GM19438 (cell line): ENCODE data around the gene ADCY9.
"Not testable (repeated sequence)": the region's sequence is repeated elsewhere in the genome, so short reads cannot be mapped to it uniquely, and the experiment has no call there.

Source experiments
- ATAC-seq: cut with Tn5 transposase; IDR thresholded peaks from one replicate; pipeline ENCODE4 v1.9.1; 2021; ENCODE audit warnings: low read depth; ENCODE audit not compliant: unreplicated experiment

Gene ADCY9

GRCh38 chr16:3959148-3959547, 157.1 kb downstream of the ADCY9 start:
- no peak for ATAC-seq

GRCh38 chr16:3957344-3957980, 158.8 kb downstream of the ADCY9 start:
- no peak for ATAC-seq

DNA sequence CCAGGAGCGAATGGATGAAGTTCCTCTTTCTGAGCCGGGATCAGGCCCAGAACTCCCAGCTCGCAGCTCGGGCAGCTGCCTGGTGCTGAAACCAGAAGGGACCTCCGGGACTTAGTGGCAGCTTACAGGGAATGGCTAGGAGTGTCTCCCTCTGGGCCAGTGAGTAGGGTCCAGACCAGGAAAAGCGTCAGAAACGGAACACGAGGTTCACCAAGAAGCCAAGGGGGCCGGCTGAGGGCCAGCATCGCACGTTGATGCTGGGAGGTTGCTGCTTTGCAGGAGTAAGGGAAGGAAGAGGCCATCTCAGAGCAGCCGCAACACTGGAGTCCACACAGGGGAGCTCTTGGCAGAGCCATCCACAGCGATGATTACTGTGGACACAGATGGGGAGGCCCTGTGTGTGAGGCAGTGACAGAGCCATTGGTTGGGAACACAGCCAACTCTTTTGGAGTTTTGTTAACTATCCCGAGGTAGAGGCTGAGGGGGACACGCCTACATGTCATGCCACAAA, 161.8 kb downstream of the ADCY9 start:
- ATAC-seq, result no peak

- no peak for ATAC-seq
These were observed 162.4 kb downstream of the ADCY9 start for GRCh38 chr16:3953728-3954410.

GRCh38 chr16:3952737-3953131, 163.5 kb downstream of the ADCY9 start:
- no peak for ATAC-seq

DNA sequence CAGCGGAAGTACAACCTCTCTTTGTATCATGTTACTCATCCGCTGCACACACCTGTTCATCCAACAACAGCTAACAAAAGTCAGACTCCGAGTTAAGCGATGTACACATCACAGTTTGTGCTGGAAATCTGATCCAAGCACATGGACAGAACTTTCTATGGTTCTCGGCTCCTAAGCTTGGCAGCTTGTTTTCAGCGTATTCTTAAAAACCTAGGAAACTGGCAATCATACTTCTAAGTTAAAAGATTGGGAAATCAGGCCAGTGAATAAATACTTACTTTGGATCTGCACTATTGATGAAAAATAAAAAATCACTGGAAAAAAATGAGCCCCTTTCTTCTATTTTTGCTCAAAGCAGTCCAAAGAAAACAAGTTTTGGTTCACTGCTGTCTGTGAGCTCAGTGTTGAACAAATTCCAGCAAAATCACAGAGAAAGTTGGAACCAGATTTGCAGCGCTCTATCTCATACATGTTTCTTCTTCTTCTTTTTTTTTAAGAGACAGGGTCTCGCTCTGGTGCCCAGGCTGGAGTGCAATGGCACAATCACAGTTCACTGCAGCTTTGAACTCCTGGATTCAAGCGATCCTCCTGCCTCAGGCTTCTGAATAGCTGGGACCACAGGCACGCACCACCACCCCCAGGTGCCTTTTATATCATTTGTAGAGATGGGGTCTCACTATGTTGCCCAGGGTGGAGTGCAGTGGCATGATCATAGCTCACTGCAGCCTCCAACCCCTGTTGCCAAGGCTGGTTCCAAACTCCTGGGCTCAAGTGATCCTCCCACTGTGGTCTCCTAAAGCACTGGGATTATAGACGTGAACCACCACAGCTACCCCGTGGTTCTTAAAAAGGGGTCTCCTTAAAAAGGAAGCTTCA, 164.1 kb downstream of the ADCY9 start:
- ATAC-seq, result no peak

DNA sequence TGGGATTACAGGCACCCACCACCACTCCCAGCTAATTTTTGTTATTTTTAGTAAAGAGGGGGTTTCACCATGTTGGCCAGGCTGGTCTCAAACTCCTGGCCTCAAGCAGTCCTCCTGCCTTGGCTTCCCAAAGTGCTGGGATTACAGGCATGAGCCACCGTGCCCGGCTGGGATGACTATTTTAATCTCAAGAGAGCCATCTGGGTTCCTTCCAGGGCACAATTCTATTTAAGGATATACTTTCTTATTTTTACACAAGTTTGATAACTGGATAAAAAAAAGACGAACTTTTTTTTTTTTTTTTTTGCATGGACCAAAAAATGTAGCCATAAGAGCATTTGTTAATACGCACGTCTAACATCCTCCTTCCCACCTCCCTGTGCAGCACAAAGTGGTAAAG, 164.9 kb downstream of the ADCY9 start:
- ATAC-seq, result not testable (repeated sequence)

DNA sequence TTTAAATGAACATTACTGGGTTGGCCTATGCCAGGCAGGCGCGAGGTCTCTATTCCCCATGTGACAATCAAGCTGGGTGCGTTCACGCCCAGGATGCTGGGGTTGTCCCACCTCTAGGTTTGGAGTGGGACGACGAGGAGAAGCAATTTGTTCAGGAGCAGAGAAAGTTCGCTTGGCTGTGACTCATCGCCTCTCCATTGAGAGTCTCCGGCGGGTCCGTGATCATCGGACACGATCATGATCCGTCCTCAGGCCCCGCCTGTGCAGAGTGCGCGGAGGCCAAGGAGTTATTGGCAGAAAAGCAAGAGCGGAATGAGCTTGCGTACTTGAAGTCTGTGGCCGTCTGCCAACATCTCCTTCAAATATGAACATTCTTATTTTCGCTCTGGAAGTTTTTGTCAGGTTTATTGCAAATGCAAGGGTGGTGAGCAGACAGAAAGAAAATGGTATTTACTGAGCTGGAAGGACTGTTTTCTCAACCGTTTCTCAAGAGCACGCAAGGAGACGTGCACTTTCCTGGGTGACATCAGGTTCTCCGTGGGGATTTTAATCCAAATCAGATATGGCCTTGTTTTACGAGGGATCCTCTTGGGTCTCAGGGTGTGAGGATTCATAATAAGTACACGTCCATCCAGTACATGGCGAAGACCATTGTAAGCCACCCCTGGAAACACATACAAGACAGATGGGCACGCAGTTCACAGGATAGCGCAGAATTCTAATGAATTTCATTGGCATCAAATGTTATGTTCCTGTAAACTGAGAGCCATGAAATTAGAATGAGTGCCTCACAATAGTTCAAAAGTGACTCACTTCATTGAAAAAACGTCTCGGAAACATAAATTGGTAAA, 165.7 kb downstream of the ADCY9 start:
- ATAC-seq, result no peak

DNA sequence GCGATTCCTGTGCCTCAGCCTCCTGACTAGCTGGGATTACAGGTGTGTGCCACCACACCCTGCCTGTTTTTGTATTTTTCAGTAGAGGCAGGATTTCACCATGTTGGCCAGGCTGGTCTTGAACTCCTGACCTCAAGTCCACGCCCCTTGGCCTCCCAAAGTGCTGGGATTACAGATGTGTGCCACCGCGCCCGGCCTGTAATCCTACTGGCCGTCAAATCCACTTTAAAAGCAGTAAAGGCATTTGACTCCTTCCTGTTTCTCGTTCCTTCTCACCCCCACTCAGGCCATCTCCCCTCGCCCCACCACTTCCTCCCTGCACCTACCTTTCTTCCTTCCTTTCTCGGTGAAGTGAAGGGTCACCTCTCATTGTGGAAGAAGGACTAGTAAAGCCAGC, 166.3 kb downstream of the ADCY9 start:
- ATAC-seq, result no peak

DNA sequence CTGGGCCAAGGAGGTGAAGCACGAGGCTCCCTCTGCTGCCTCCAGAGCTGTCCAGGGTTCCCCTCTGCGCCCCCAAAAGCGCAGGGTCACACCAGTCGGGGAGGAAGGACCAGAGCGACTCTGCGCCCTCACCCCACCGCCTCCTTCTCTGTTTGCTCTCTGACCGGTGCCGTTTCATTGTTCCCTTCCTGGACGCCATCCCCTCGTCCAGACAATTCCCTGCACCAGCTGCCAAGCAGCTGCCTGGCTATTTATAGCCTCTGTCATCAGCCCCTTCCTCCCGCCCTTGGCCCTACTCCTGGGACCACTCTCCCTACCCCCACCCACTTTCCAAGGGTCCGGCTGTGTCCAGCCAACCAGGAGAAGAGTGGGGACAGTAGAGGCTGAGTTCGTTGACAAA, 167.0 kb downstream of the ADCY9 start:
- no peak for ATAC-seq

DNA sequence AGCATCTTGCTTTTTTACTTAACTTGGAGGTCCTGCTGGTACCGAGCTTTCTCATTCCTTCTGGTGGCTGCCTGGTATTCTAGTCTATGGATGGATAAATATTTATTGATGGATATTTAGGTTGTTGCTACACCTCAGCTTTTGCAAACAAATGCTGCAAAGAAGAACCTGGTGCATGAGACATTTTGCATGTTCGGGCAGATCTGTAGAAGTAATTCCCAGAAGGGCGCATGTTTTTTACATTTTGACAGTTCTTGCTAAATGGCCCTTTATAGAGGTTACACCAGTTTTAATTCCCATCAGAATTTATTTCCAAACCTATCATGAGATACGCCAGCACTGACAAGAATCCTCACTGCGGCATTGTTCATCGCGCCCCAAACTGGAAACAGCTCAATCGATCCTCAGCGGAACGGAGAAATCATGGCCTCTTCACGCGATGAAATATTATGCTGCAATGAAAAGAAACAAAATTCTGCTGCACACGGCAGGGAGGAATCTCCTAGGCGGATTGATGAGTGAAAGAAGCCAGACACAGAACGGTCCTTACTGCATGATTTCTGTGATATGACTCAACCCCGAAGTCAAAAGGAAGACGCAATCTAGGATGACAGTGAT, 167.8 kb downstream of the ADCY9 start:
- no peak for ATAC-seq

- no peak for ATAC-seq
These were observed 169.6 kb downstream of the ADCY9 start for GRCh38 chr16:3946604-3947180.

GRCh38 chr16:3945751-3946603, 170.3 kb downstream of the ADCY9 start:
- ATAC-seq, result no peak

DNA sequence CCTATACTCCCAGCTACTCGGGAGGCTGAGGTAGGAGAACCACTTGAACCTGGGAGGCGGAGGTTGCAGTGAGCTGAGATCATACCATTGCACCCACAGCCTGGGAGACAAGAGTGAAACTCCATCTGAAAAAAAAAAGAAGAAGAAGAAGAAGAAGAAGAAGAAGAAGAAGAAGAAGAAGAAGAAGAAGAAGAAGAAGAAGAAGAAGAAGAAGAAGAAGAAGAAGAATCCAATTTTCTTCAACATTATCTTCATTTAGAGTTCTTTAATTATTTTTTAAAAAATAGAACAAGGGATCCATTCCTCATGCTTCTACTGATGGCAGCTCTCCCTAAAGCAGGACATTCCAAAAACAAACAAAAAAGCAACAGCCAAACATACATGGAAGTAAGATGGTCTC, 171.8 kb downstream of the ADCY9 start:
- ATAC-seq, result not testable (repeated sequence)

DNA sequence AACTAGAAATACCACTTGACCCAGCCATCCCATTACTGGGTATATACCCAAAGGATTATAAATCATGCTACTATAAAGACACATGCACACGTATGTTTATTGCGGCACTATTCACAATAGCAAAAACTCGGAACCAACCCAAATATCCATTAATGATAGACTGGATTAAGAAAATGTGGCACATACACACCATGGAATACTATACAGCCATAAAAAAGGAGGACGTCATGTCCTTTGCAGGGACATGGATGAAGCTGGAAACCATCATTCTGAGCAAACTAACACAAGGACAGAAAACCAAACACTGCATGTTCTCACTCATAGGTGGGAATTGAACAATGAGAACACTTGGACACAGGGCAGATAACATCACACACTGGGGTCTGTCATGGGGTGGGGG, 174.1 kb downstream of the ADCY9 start:
- not testable (repeated sequence) for ATAC-seq

DNA sequence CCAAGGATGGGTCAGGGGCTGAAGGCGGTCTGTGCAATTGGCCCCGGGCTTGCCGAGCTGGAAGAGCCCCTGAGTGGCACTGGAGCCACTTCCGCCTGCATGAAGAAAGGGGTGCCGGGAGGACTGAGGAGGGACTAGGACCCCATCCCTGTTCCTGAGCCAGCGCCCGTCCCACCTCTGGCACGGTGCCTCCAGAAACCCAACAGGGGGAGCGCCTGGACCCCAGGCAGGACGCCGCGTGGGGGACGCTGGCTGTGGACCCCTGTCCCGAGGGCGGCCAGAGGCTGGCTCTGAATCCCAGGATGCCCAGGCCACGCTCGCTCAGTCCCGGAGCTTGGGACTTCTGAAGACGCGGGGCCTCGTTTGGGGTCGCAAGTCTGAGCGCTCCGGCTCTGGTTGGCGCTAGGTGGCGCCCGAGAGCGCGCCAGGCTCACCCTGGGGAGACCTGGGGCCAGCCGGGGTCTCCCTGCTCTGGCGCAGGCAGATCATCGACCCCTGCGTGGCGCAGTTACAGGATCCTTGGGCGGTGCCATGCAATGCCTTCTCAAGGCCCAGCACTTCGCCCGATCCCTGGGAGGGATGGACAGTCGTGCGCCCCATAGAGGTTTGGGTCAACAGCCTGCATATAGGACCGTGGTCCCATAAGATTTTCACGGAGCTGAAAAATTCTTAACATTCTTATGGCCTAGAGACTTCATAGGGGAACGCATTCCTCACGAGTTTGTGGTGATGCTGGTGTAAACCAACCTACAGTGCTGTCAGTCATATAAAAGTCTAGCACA, 177.2 kb downstream of the ADCY9 start:
- ATAC-seq, result no peak

DNA sequence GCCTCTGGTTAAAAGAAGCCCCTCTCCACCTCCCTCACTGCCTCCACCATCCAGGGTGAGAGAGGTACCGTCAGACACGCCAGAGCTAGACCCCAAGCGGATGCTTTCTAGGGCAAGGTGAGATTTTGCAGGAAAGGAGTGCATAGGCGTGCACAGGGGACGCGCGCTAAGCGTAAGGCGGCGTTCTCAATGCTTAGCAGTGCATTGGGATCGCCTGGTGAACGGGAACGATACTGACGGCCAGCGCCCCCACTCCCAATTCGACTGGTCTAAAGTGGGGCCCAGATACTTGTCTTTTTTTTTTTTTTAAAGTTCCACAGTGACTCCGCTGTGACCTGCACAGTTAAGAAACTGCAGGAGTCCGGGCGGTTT, 177.8 kb downstream of the ADCY9 start:
- ATAC-seq, result no peak
